GM19239 (cell line): Measurements from ENCODE around the gene WASHC3.
A peak's percentile ranks its signal among the peaks of the same experiment; 100 is the strongest.
"Not testable (repeated sequence)": the region's sequence is repeated elsewhere in the genome, so short reads cannot be mapped to it uniquely, and the experiment has no call there.

ENCODE experiments used
- DNase-seq: peaks from one replicate; pipeline ENCODE4 v3.0.0; 2011; ENCODE audit warnings: low spot score; ENCODE audit not compliant: insufficient read length
- FAIRE-seq: peaks from 2 replicates; lab custom pipeline; 2011; peaks lifted over from hg19 to GRCh38; lab: Jason Lieb, UNC

WASHC3 gene

DNA sequence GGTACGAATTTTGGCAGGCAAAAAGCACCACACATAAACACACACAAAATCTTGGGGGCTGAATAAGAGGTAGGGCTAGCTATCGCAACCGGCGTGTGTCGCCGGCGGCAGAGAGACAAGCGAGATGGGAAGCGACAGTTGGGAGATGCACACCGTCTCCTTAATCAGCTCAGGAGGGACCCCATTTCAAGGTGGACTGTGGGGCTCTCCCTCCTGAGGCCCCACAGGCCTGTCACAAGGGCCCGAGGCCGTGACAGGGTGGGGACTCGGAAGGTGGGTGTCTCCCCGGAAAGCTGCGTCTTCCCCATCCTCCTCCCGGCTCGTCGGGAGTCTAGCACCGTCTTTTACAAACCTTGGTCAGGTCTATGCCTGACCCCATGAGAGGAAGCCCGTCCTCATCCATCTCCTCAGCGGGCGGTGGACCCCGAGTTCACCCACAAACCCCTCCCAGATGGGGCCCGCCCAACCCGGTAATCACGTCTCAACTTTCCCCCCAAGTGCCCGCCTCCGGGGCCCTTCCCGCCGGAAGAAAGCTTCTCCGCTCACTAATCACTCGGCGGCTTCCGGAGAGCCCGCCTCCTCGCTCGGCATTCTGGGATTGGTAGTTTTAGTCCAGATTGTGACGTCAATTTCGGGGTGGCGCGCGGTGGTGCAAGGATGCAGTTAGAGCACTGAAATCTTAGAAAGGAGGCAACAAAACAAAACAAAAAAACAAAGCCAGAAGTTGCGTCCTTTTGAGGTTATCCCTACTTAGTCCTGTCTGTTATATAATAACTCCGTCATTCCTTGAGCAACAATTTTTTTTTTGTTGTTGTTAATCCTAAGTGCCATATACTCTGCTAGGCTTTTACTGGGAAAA is at the start of gene WASHC3:
Gene WASHC3, minus strand, starts transcription at position 432 of the 859 bp plus-strand sequence. Its CDS starts 29 bp downstream, at position 403.
- DNase-seq (peak; percentile 57), FAIRE-seq (peak; percentile 93)

DNA sequence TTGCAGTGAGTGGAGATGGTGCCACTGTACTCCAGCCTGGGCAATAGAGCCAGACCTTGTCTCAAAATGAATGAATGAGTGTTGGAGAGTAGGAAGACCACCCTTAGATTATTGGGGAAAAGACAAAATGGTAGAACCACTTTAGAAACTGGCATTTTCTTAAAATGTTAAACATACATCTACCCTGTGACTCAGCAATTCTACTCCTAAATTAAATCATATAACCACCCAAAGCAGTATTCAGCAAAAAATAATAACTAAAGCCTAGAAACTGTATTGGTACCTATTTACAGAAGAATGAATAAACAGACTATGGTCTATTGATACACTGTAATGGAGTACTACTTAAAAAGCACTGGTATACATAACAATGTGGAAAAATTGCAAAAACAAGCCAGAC is 49.0 kb upstream of the WASHC3 start:
- no peak for DNase-seq
- FAIRE-seq, result no peak

- DNase-seq (no peak), FAIRE-seq (no peak)
Observed at GRCh38 chr12:102107970-102108369, 46.2 kb upstream of the WASHC3 start.

- no peak for DNase-seq
- no peak for FAIRE-seq
Observed at GRCh38 chr12:102106905-102107304, 45.1 kb upstream of the WASHC3 start.

- peak; percentile 39 for FAIRE-seq
- no peak for DNase-seq
Observed at GRCh38 chr12:102096855-102097254, 35.1 kb upstream of the WASHC3 start.

- DNase-seq (no peak), FAIRE-seq (peak; percentile 74)
Observed at GRCh38 chr12:102095677-102096263, 34.0 kb upstream of the WASHC3 start.

DNA sequence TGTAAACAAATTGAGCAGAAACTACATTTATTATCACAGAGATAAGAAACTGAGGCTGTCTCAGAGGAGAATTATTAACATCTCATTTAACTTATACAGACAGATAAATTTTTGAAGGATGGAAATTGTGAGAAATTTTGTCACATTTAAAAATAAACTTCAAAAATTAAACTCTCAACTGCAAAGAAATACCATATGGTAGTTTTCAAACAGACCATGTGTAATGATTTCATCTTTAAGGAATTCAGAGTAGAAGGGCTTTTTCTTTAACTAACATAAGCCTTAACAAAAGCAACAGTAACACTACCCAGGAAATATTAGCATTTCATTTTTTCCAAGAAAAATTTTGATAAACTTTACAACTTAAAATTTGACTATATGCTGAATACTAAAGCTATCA is 31.5 kb upstream of the WASHC3 start:
- no peak for FAIRE-seq
- no peak for DNase-seq

- not testable (repeated sequence) for DNase-seq, FAIRE-seq
Observed at GRCh38 chr12:102089228-102089835, 27.5 kb upstream of the WASHC3 start.

DNA sequence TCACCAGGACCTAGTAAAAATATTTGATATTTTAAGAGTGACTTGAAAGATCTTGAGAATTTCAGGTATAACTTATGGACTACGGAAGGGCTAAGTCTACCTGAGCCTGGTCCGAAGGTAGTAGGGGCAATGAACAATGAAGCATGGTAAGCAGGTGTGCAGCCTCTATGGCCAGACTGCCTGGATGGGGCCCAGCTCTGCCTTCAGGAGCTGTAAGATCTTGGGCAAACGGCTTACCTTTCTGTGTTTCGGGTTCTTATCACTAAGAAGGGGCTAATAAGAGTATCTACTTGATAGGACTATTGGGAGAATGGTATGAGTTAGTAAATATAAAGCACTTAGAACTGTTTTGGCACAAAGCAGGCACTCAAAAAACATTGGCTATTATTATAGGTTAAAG is 19.1 kb upstream of the WASHC3 start:
- no peak for DNase-seq
- FAIRE-seq, result no peak

DNA sequence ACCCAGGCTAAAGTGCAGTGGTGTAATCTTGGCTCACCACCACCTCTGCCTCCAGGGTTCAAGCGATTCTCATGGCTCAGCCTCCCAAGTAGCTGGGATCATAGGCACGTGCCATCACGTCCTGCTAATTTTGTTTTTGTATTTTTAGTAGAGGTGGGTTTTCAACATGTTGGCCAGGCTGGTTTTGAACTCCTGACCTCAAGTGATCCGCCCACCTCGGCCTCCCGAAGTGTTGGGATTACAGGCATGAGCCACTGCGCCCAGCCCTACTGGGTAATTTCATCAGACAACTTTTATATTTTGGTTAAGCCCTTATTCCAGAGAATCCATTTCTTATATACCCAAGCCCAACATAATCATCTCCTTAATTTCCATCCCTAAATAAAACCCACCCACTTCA is 10.3 kb upstream of the WASHC3 start:
- FAIRE-seq, DNase-seq: not testable (repeated sequence)

- FAIRE-seq (no peak), DNase-seq (no peak)
Observed at GRCh38 chr12:102069707-102070106, 7.9 kb upstream of the WASHC3 start.

- DNase-seq, result no peak
- peak; percentile 55 for FAIRE-seq
Observed at GRCh38 chr12:102067574-102068258, 5.9 kb upstream of the WASHC3 start.

- FAIRE-seq (no peak), DNase-seq (no peak)
Observed at GRCh38 chr12:102064476-102064875, 2.7 kb upstream of the WASHC3 start.

DNA sequence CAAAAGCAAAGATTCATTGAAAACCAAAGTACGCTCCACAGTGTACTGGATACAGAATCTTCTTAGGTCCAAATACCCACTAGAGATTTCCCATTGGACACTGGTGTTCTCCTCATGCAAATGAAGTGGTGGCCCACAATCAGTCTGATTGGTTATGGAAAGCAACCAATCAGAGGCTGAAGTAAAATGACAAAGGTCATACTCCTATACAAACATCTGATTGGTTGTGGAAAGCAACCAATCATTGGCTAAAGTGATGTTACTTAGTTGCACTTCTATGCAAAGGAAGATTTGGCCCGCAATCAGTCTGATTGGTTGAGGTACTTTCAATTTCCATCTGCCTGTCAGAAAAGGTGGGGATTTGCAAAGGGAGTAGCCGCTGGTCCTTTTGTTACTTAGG is 1.3 kb upstream of the WASHC3 start:
- FAIRE-seq (peak; percentile 26), DNase-seq (no peak)

- no peak for FAIRE-seq
- no peak for DNase-seq
Observed at GRCh38 chr12:102062419-102062806, 622 bp upstream of the WASHC3 start.

DNA sequence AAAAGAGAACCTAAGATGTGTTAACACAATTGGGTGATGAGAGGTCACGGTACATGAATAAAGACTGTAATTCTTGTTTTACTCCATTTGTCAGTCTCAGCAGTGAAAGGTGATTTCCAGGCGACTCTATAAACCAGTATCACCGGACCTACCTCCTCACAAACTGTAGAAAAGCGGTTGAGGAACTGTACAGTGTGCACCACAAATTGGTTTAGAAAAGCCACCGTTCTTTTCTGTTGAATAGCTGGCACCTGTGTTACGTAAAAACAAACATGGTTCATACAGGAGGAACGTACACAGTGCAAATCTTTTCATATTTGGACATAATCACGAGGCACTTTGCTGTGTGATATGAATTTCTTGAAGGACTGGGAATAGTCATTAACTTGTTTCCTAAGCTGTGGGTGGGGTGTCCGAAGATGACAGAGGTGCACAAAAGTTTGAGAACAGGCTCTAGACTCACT is 663 bp downstream of the WASHC3 start:
- FAIRE-seq, result no peak

DNA sequence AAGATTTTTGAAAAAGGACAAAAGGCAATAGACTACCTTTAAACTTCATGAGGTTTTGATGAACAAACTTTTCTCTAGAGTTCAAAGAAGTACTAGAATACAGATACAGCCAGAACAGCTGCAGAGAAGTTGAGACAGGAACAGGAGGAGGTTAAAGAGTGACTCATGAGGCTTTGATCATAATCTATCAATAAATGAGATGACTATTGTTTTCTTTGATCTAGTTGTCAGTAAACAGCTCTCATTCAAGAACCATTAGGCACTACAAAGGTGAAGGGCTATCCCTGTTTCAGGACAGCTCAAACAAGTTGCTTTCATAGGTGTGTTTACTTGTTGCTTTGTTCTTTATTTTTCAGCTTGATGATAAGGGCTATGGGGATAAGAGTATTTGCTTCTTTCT is 2.4 kb downstream of the WASHC3 start:
- FAIRE-seq, result no peak

More for the DNA sequence above, 663 bp downstream of the WASHC3 start:
- DNase-seq, result no peak

GRCh38 chr12:102054345-102054744 is 7.4 kb downstream of the WASHC3 start:
- DNase-seq (no peak), FAIRE-seq (no peak)

More for the DNA sequence above, 2.4 kb downstream of the WASHC3 start:
- no peak for DNase-seq

- DNase-seq, result no peak
- no peak for FAIRE-seq
Observed at GRCh38 chr12:102053062-102053349, 8.8 kb downstream of the WASHC3 start.

DNA sequence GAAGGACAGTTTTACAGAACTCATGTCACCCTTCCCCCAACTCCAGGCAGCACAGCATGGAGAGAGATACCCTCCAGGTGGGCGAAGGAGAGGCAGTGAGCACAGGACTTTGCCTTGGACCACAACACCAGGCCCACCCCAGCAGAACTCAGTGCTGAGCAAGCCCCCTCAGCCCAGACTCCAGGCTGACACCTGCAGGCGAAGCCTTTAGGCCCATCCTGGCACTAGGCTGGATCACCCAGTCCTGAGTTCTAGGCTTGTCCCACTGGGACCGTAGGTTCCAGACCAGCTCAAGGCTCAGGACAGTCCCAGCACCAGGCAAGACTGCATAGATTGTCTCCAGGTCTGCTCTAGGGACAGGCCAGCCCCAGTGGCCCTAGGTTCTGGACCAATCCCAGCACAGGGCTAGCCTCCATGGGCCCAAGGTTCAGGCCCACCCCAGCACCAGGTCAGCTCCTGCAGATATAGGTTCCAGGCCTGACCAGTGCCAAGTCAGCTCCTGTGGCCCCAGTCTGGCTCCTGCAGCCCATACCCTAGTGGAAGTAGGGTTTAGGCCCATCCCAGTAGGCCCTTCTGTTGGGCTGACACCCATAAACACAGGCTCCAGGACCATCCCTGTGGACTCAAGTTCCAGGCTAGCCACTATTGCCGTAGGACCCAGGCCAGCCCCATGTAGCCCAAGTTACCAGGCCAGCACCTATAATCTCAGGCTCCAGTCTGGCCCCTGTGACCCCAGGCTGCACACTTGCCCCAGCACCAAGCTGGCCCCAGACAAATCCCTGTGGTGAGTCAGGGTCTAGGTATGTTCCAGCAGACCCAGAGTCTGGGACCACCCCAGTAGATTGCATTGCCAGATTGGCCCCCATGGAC is 9.4 kb downstream of the WASHC3 start:
- DNase-seq, result no peak
- no peak for FAIRE-seq
